Measurements from ENCODE around the gene RASSF8.

Gene RASSF8

DNA sequence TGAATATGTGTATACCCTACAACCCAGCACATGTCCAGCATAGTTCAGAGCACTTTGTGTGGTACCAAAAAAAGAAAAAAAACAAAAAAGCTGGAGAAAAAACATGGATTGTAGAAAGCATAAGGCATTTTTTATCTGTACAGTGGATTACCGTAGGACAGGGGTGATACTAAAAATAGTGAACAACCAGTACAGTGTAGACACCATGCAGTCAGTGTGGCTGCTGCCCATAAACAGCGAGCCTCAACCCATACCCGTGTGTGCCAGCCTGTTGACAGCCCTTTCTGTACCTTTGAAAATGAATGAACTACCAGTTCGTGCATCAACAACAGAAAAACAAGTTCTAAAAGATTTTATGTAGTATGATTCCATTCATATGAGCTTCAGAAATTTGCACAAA, 25.1 kb downstream of the RASSF8 start:
- H3F3A ChIP-seq (ENCODE audit: insufficient read depth, low read length) = peaks cover 15% of the 10 kb centered on the region
- no peaks in the 10 kb centered on the region for H3K27me3 ChIP-seq (replicated peaks; ENCODE audit: insufficient read depth, low read length)
- H3K36me3 ChIP-seq (replicated peaks; ENCODE audit: insufficient read depth, low read length) = no peaks in the 10 kb centered on the region
- H3K4me1 ChIP-seq (ENCODE audit: low read length) = peaks cover 35% of the 10 kb centered on the region
- no peak overlapping the region for H3K9ac ChIP-seq (ENCODE audit: low read length)
- TF ChIP-seq CTCF (IDR thresholded peaks at IDR 0.05; ENCODE audit: low read length) (no peak), EZH2phosphoT487 (IDR thresholded peaks at IDR 0.05; ENCODE audit: low read length) (no peak), EZH2 (optimal IDR thresholded peaks at IDR 0.05; ENCODE audit: low read depth, low read length) (no peak)
- DNase-seq = no peak
- no peaks in the 10 kb centered on the region for H4K20me1 ChIP-seq (ENCODE audit: insufficient read depth, low read length)
- no peak overlapping the region for H2AFZ ChIP-seq (ENCODE audit: low read length)
- H3K9me2 ChIP-seq (replicated peaks; ENCODE audit: insufficient read depth, low read length) = no peaks in the 10 kb centered on the region
- no peak overlapping the region for H3K4me2 ChIP-seq (ENCODE audit: low read depth, low read length)
- no peaks in the 10 kb centered on the region for H3K9me3 ChIP-seq (replicated peaks; ENCODE audit: insufficient read depth, low read length)
- H3K79me2 ChIP-seq (ENCODE audit: low read length) = 0 out of 2 replicates have a peak, but pooled peaks cover 10% of the 10 kb centered on the region
- no peak overlapping the region for H3K4me3 ChIP-seq (ENCODE audit: low read length)
- H3K27ac ChIP-seq (ENCODE audit: low read length) = no peak overlapping the region

GRCh38 chr12:25984759-25985158, 26.3 kb downstream of the RASSF8 start:
- H3K27me3 ChIP-seq (replicated peaks; ENCODE audit: insufficient read depth, low read length) = no peaks in the 10 kb centered on the region
- no peak overlapping the region for H2AFZ ChIP-seq (ENCODE audit: low read length)
- H3K9me3 ChIP-seq (replicated peaks; ENCODE audit: insufficient read depth, low read length) = no peaks in the 10 kb centered on the region
- H4K20me1 ChIP-seq (ENCODE audit: insufficient read depth, low read length) = no peaks in the 10 kb centered on the region
- no peak overlapping the region for H3K27ac ChIP-seq (ENCODE audit: low read length)
- DNase-seq = no peak
- no peaks in the 10 kb centered on the region for H3K36me3 ChIP-seq (replicated peaks; ENCODE audit: insufficient read depth, low read length)
- TF ChIP-seq CTCF (IDR thresholded peaks at IDR 0.05; ENCODE audit: low read length) = no peak
- TF ChIP-seq EZH2 (optimal IDR thresholded peaks at IDR 0.05; ENCODE audit: low read depth, low read length) = no peak
- TF ChIP-seq EZH2phosphoT487 (IDR thresholded peaks at IDR 0.05; ENCODE audit: low read length) = no peak
- no peak overlapping the region for H3K9ac ChIP-seq (ENCODE audit: low read length)
- 0 out of 2 replicates have a peak, but pooled peaks cover 10% of the 10 kb centered on the region for H3K79me2 ChIP-seq (ENCODE audit: low read length)
- H3K4me2 ChIP-seq (ENCODE audit: low read depth, low read length) = no peak overlapping the region
- H3K4me3 ChIP-seq (ENCODE audit: low read length) = no peak overlapping the region
- no peaks in the 10 kb centered on the region for H3K9me2 ChIP-seq (replicated peaks; ENCODE audit: insufficient read depth, low read length)
- H3F3A ChIP-seq (ENCODE audit: insufficient read depth, low read length) = peaks cover 15% of the 10 kb centered on the region
- H3K4me1 ChIP-seq (ENCODE audit: low read length) = peaks cover 35% of the 10 kb centered on the region

DNA sequence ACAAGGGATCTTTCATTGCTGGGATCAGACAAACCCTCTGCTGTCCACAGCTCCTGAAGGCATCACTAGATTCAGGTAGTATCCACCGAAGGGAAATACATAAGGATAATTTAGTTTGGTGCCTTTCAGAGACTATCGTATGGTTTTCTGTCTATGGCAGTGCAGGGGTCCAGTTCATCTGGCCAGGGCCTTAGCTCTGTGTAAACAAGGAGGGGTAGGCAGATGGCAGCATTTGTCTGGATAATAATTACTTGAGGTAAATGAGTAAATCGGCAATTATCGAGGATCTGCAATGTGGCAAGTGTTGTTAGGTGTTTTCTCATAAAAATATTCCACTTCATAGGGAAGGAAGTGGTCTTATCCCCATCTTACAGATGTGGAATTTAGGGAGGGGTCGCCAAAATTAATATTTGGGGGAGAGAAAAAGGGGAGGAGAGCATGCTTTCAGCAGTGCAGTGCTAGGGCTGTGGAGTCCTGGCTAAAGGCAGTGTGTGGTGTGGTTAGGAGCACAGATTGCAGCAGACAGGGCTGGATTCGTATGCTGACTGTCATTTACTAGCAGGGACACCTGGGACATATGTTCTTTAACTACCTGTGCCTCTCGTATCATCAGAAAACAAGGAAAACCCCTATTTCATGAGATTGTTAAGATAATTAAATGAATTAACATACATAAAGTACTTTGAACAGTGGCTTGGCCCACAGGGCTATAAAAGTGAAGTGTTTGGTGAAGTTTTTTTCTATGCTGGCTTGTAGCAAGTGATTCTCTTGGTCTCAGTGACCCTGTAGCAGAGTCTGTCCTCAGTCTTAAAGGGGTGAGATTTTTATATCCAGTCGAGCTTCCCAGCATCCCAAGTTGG, 27.1 kb downstream of the RASSF8 start:
- Histone ChIP-seq H3K36me3 (replicated peaks; ENCODE audit: insufficient read depth, low read length) (no peaks in the 10 kb centered on the region), H3K9ac (ENCODE audit: low read length) (no peak overlapping the region), H3F3A (ENCODE audit: insufficient read depth, low read length) (peaks cover 15% of the 10 kb centered on the region), H3K9me3 (replicated peaks; ENCODE audit: insufficient read depth, low read length) (no peaks in the 10 kb centered on the region), H2AFZ (ENCODE audit: low read length) (no peak overlapping the region), H3K79me2 (ENCODE audit: low read length) (0 out of 2 replicates have a peak, but pooled peaks cover 10% of the 10 kb centered on the region), H3K4me1 (ENCODE audit: low read length) (peaks cover 35% of the 10 kb centered on the region), H3K4me3 (ENCODE audit: low read length) (no peak overlapping the region), H3K27ac (ENCODE audit: low read length) (peak overlapping the region; percentile 32; the same call in 1 of the 2 replicates), H3K27me3 (replicated peaks; ENCODE audit: insufficient read depth, low read length) (no peaks in the 10 kb centered on the region), H3K9me2 (replicated peaks; ENCODE audit: insufficient read depth, low read length) (no peaks in the 10 kb centered on the region), H3K4me2 (ENCODE audit: low read depth, low read length) (peak overlapping the region; percentile 37; the same call in 1 of the 2 replicates), H4K20me1 (ENCODE audit: insufficient read depth, low read length) (no peaks in the 10 kb centered on the region)
- TF ChIP-seq EZH2phosphoT487 (IDR thresholded peaks at IDR 0.05; ENCODE audit: low read length) (no peak), EZH2 (optimal IDR thresholded peaks at IDR 0.05; ENCODE audit: low read depth, low read length) (no peak), CTCF (IDR thresholded peaks at IDR 0.05; ENCODE audit: low read length) (no peak)
- no peak for DNase-seq

Measured in MM.1S (cell line).